ENCODE measurements around the gene TTC27. TPM values are rescaled to one million over a fixed set of nuclear protein-coding genes. Genes with fewer than 3 reads are reported as not detected.
"Not testable (repeated sequence)": the region's sequence is repeated elsewhere in the genome, so short reads cannot be mapped to it uniquely, and the experiment has no call there.

The TTC27 gene
- polyA plus RNA-seq, 4 donors: 3.4 to 14.6 (median 8.1) TPM

DNA sequence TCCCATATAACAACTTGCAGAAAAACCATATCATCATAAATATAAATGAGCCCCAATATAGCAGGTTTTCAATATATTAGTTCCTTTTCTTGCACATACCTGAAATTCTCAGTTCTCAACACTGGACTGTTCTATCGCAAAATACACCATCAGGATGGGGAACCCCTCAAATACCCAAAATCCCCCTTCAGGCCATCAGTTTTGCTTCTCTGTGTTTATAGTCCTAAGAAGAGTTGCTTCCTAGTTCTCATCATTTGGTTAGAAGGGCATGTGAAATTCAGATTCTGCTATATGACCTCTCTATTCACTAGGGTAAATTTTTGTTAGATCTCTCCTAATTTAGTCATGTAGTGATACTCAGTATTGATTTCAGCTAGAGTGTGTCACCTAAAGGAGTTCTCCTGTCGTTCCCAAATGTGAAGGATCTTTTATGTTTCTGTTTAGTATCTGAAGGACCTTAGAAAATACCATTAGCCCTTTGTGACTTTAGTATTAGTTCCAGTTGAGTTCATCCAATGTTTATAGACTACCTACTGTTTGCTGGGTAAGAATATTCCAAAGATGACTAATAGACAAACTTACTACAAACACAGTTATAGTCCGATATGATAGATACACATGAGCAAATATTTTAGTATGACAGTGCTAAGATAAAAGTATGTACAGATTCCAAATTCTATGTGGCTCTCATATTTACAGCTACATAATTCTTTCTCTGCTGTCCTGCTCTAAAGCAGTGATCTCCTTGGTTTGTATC is 115.8 kb downstream of the TTC27 start:
- no peaks in the 10 kb centered on the region for H3K9me3 ChIP-seq (ENCODE audit: control insufficient read depth in 2 of 2, insufficient read depth in 1 of 2, low read depth in 1 of 2, low read length in 1 of 2)
- no peak for FAIRE-seq
- no peak for DNase-seq
- H3K4me3 ChIP-seq (ENCODE audit: low read depth in 1 of 3, low read length in 3 of 3): no peak overlapping the region
- H3K27me3 ChIP-seq (ENCODE audit: control insufficient read depth in 3 of 3, insufficient read depth in 3 of 3, low read length in 3 of 3): no peaks in the 10 kb centered on the region
- 91 to 92% (median 92%) methylated on average over 3 of the region's 3 CpGs for WGBS, 3 donors
- no peak overlapping the region for H3K27ac ChIP-seq (ENCODE audit: low read depth in 1 of 3, low read length in 2 of 3)
- H3K36me3 ChIP-seq (ENCODE audit: control insufficient read depth in 3 of 3, insufficient read depth in 2 of 3, low read depth in 1 of 3, low read length in 3 of 3): peaks cover 0 to 1% (median 0%) of the 10 kb centered on the region in 3 donors
- H3K4me1 ChIP-seq (ENCODE audit: control insufficient read depth in 3 of 3, insufficient read depth in 2 of 3, low read depth in 1 of 3, low read length in 2 of 3): no peaks in the 10 kb centered on the region

DNA sequence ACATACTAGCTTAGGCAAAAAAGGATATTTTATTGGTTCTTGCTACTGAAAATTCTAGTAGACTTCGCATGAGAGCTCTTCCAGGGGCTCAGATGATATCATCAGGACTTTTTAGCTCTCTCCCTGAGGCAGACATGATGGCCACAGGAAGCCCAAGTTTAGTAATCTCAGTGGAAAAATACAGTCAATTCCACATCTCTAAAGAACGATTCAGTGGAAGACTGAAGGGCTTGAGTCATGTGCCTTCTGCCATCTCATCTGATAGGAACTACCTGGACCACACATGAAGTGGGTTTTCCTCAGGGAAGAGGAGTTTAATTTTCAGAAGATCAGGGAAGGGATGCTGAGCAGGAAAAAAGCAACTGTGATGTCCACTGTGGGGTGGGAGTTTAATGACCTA is 117.3 kb downstream of the TTC27 start:
- Histone ChIP-seq H3K36me3 (ENCODE audit: control insufficient read depth in 3 of 3, insufficient read depth in 2 of 3, low read depth in 1 of 3, low read length in 3 of 3) (peaks cover 0 to 3% (median 0%) of the 10 kb centered on the region in 3 donors), H3K9me3 (ENCODE audit: control insufficient read depth in 2 of 2, insufficient read depth in 1 of 2, low read depth in 1 of 2, low read length in 1 of 2) (no peaks in the 10 kb centered on the region), H3K27me3 (ENCODE audit: control insufficient read depth in 3 of 3, insufficient read depth in 3 of 3, low read length in 3 of 3) (no peaks in the 10 kb centered on the region), H3K27ac (ENCODE audit: low read depth in 1 of 3, low read length in 2 of 3) (no peak overlapping the region), H3K4me3 (ENCODE audit: low read depth in 1 of 3, low read length in 3 of 3) (no peak overlapping the region), H3K4me1 (ENCODE audit: control insufficient read depth in 3 of 3, insufficient read depth in 2 of 3, low read depth in 1 of 3, low read length in 2 of 3) (no peaks in the 10 kb centered on the region)
- 74 to 83% (median 75%) methylated on average over 2 of the region's 2 CpGs for WGBS, 3 donors
- no peak for DNase-seq
- no peak for FAIRE-seq

DNA sequence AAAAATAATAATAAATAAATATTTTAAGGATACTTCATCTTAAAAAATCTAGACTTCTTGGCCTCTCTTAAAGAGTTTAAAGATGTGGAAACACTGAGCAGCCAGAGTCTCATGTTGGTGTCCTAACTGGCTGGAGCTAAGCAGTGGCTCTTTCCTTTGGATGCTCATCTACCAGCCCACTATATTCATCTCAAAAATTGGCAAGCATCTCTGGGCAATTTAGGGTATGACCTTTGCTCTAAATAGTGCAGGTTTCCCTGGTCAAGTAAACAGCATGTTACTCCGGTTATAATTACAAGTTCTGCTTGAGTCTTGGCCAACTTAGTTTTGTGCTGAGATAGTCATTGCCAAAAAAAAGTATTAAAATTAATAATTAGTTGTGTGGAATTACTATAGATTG is 117.8 kb downstream of the TTC27 start:
- H3K9me3 ChIP-seq (ENCODE audit: control insufficient read depth in 2 of 2, insufficient read depth in 1 of 2, low read depth in 1 of 2, low read length in 1 of 2): no peaks in the 10 kb centered on the region

DNA sequence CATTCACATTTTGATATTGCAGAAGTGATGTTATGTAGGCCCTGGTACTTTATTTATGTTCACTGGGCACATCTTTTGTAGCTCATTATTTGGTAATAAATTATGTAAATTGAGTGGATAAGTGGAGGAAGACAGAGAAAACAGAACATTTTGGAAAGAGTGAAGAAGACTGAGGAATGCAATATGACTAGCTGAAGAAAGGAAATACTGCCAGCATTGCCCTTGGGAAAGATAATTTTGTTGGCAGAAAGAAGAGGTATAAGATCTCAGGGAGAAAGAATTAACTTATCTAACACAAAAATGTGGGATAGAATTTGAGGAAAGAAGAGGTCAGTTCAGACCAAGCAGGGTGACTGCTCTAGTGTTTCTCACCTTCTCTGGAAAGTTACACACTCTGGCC is 118.8 kb downstream of the TTC27 start:
- H3K27ac ChIP-seq (ENCODE audit: low read depth in 1 of 3, low read length in 2 of 3): no peak overlapping the region
- H3K27me3 ChIP-seq (ENCODE audit: control insufficient read depth in 3 of 3, insufficient read depth in 3 of 3, low read length in 3 of 3): no peaks in the 10 kb centered on the region
- no peak for DNase-seq
- FAIRE-seq: no peak
- H3K36me3 ChIP-seq (ENCODE audit: control insufficient read depth in 3 of 3, insufficient read depth in 2 of 3, low read depth in 1 of 3, low read length in 3 of 3): peaks cover 0 to 2% (median 0%) of the 10 kb centered on the region in 3 donors
- H3K4me3 ChIP-seq (ENCODE audit: low read depth in 1 of 3, low read length in 3 of 3): no peak overlapping the region
- no peaks in the 10 kb centered on the region for H3K4me1 ChIP-seq (ENCODE audit: control insufficient read depth in 3 of 3, insufficient read depth in 2 of 3, low read depth in 1 of 3, low read length in 2 of 3)
- H3K9me3 ChIP-seq (ENCODE audit: control insufficient read depth in 2 of 2, insufficient read depth in 1 of 2, low read depth in 1 of 2, low read length in 1 of 2): no peaks in the 10 kb centered on the region

More for the DNA sequence above, 117.8 kb downstream of the TTC27 start:
- DNase-seq (no peak), FAIRE-seq (no peak)
- Histone ChIP-seq H3K4me3 (ENCODE audit: low read depth in 1 of 3, low read length in 3 of 3) (no peak overlapping the region), H3K27ac (ENCODE audit: low read depth in 1 of 3, low read length in 2 of 3) (no peak overlapping the region), H3K36me3 (ENCODE audit: control insufficient read depth in 3 of 3, insufficient read depth in 2 of 3, low read depth in 1 of 3, low read length in 3 of 3) (peaks cover 0 to 3% (median 0%) of the 10 kb centered on the region in 3 donors), H3K4me1 (ENCODE audit: control insufficient read depth in 3 of 3, insufficient read depth in 2 of 3, low read depth in 1 of 3, low read length in 2 of 3) (no peaks in the 10 kb centered on the region), H3K27me3 (ENCODE audit: control insufficient read depth in 3 of 3, insufficient read depth in 3 of 3, low read length in 3 of 3) (no peaks in the 10 kb centered on the region)
- 26 to 44% (median 31%) methylated on average over 1 of the region's 1 CpG for WGBS, 3 donors

DNA sequence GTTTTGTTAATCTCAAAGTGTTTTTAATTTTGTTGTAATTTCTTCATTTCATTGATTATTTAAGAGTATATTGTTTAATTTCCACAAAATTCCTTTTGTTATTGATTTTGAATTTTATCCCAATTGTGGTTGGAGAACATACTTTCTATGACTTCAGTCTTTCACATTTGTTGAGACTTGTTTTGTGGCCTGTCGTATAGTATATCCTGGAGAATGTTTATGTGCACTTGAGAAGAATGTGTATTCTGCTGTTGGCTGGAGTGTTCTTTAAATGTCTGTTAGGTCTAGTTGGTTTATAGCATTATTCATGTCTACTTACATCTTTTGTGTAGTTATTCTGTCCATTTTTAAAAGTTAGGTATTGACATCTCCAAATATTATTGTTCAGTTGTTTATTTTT is 120.3 kb downstream of the TTC27 start:
- Histone ChIP-seq H3K4me3 (ENCODE audit: low read depth in 1 of 3, low read length in 3 of 3) (no peak overlapping the region), H3K27me3 (ENCODE audit: control insufficient read depth in 3 of 3, insufficient read depth in 3 of 3, low read length in 3 of 3) (no peaks in the 10 kb centered on the region), H3K27ac (ENCODE audit: low read depth in 1 of 3, low read length in 2 of 3) (no peak overlapping the region), H3K9me3 (ENCODE audit: control insufficient read depth in 2 of 2, insufficient read depth in 1 of 2, low read depth in 1 of 2, low read length in 1 of 2) (no peaks in the 10 kb centered on the region), H3K4me1 (ENCODE audit: control insufficient read depth in 3 of 3, insufficient read depth in 2 of 3, low read depth in 1 of 3, low read length in 2 of 3) (no peaks in the 10 kb centered on the region), H3K36me3 (ENCODE audit: control insufficient read depth in 3 of 3, insufficient read depth in 2 of 3, low read depth in 1 of 3, low read length in 3 of 3) (peaks cover 0 to 2% (median 0%) of the 10 kb centered on the region in 3 donors)
- 92 to 100% (median 97%) methylated on average over 1 of the region's 1 CpG for WGBS, 3 donors
- no peak for FAIRE-seq
- no peak for DNase-seq

DNA sequence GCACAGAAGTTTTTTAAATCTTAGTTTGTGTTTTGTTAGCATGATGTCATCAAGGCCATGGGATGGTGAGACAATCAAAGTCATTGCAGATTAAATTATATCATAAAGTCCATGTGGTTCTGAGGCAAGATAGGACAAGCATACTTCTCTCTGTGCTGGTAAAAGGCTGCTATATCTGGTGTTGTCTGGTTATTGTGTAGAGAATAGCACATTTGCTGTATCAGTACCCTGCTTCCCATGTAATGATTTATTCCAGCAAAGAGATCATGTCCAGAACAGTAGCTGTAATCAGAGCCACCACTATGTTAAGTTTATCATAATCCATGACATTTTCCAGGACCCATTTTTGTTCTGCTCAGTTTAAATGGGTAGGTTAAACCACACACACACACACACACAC is 123.0 kb downstream of the TTC27 start:
- Histone ChIP-seq H3K4me3 (ENCODE audit: low read depth in 1 of 3, low read length in 3 of 3) (no peak overlapping the region), H3K27me3 (ENCODE audit: control insufficient read depth in 3 of 3, insufficient read depth in 3 of 3, low read length in 3 of 3) (no peaks in the 10 kb centered on the region), H3K9me3 (ENCODE audit: control insufficient read depth in 2 of 2, insufficient read depth in 1 of 2, low read depth in 1 of 2, low read length in 1 of 2) (peaks cover 0 to 4% of the 10 kb centered on the region in 2 donors), H3K36me3 (ENCODE audit: control insufficient read depth in 3 of 3, insufficient read depth in 2 of 3, low read depth in 1 of 3, low read length in 3 of 3) (peaks cover 0 to 2% (median 0%) of the 10 kb centered on the region in 3 donors), H3K4me1 (ENCODE audit: control insufficient read depth in 3 of 3, insufficient read depth in 2 of 3, low read depth in 1 of 3, low read length in 2 of 3) (no peaks in the 10 kb centered on the region), H3K27ac (ENCODE audit: low read depth in 1 of 3, low read length in 2 of 3) (no peak overlapping the region)
- FAIRE-seq (no peak), DNase-seq (no peak)

DNA sequence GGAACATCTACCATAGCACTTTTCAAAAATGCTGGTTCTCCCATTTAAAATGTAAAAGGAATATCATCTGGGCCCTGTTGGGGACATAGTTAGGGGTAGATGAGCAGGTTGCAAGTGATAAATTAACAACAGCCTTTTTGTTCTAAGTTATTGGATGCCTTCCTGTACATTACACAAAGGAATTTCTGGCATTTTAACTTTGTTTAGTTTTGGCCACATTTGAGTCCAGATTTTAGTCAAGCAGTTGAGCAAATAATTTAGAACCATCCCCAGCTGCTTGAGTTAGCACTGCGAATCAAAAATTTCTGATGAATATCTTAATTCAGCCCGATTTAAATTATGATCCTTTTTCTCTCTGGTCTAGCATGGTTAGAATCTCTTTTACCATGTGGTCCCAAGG is 124.4 kb downstream of the TTC27 start:
- no peak for FAIRE-seq
- no peak for DNase-seq
- WGBS, 3 donors: 70 to 95% (median 86%) methylated on average over 2 of the region's 2 CpGs
- Histone ChIP-seq H3K36me3 (ENCODE audit: control insufficient read depth in 3 of 3, insufficient read depth in 2 of 3, low read depth in 1 of 3, low read length in 3 of 3) (peaks cover 0 to 2% (median 0%) of the 10 kb centered on the region in 3 donors), H3K27me3 (ENCODE audit: control insufficient read depth in 3 of 3, insufficient read depth in 3 of 3, low read length in 3 of 3) (no peaks in the 10 kb centered on the region), H3K4me3 (ENCODE audit: low read depth in 1 of 3, low read length in 3 of 3) (no peak overlapping the region), H3K27ac (ENCODE audit: low read depth in 1 of 3, low read length in 2 of 3) (no peak overlapping the region), H3K9me3 (ENCODE audit: control insufficient read depth in 2 of 2, insufficient read depth in 1 of 2, low read depth in 1 of 2, low read length in 1 of 2) (peaks cover 0 to 4% of the 10 kb centered on the region in 2 donors), H3K4me1 (ENCODE audit: control insufficient read depth in 3 of 3, insufficient read depth in 2 of 3, low read depth in 1 of 3, low read length in 2 of 3) (no peaks in the 10 kb centered on the region)

DNA sequence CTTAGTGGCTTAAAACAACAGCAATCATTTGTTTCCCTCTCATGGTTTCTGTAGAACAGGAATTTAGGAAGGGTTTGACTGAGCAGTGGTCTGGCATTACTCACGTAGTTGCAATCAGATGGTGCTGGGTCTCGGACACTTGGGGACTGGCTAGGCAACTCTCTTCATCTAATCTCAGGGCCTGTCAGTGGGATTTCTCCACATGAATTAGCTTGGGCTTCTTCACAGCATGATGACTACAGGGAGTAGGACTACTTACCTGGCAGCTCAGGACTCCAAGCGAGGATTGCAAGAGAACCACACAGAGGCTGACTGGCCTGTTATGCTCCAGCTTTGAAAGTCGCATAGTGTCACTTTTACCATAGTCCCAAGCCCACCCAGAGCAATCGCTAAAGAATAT is 125.1 kb downstream of the TTC27 start:
- no peaks in the 10 kb centered on the region for H3K4me1 ChIP-seq (ENCODE audit: control insufficient read depth in 3 of 3, insufficient read depth in 2 of 3, low read depth in 1 of 3, low read length in 2 of 3)
- no peak for FAIRE-seq
- DNase-seq: no peak
- WGBS, 3 donors: 96 to 99% (median 98%) methylated on average over 5 of the region's 5 CpGs
- H3K36me3 ChIP-seq (ENCODE audit: control insufficient read depth in 3 of 3, insufficient read depth in 2 of 3, low read depth in 1 of 3, low read length in 3 of 3): peaks cover 0 to 2% (median 0%) of the 10 kb centered on the region in 3 donors
- no peaks in the 10 kb centered on the region for H3K27me3 ChIP-seq (ENCODE audit: control insufficient read depth in 3 of 3, insufficient read depth in 3 of 3, low read length in 3 of 3)
- no peak overlapping the region for H3K4me3 ChIP-seq (ENCODE audit: low read depth in 1 of 3, low read length in 3 of 3)
- no peak overlapping the region for H3K27ac ChIP-seq (ENCODE audit: low read depth in 1 of 3, low read length in 2 of 3)
- peaks cover 0 to 4% of the 10 kb centered on the region in 2 donors for H3K9me3 ChIP-seq (ENCODE audit: control insufficient read depth in 2 of 2, insufficient read depth in 1 of 2, low read depth in 1 of 2, low read length in 1 of 2)

DNA sequence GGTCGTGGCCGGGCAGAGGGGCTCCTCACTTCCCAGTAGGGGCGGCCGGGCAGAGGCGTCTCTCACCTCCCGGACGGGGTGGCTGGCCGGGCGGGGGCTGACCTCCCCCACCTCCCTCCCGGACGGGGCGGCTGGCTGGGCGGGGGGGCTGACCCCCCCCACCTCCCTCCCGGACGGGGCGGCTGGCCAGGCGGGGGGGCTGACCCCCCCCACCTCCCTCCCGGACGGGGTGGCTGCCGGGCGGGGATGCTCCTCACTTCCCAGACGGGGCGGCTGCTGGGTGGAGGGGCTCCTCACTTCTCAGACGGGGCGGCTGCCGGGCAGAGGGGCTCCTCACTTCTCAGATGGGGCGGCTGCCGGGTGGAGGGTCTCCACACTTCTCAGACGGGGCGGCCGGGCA is 126.8 kb downstream of the TTC27 start:
- H3K4me3 ChIP-seq (ENCODE audit: low read depth in 1 of 3, low read length in 3 of 3); H3K27ac ChIP-seq (ENCODE audit: low read depth in 1 of 3, low read length in 2 of 3); H3K4me1 ChIP-seq (ENCODE audit: control insufficient read depth in 3 of 3, insufficient read depth in 2 of 3, low read depth in 1 of 3, low read length in 2 of 3); FAIRE-seq; H3K9me3 ChIP-seq (ENCODE audit: control insufficient read depth in 2 of 2, insufficient read depth in 1 of 2, low read depth in 1 of 2, low read length in 1 of 2); H3K36me3 ChIP-seq (ENCODE audit: control insufficient read depth in 3 of 3, insufficient read depth in 2 of 3, low read depth in 1 of 3, low read length in 3 of 3); H3K27me3 ChIP-seq (ENCODE audit: control insufficient read depth in 3 of 3, insufficient read depth in 3 of 3, low read length in 3 of 3); DNase-seq: not testable (repeated sequence)
- WGBS, 3 donors: 87 to 90% (median 87%) methylated on average over 23 to 29 of the region's 31 CpGs
